ENCODE data around the gene CSK. TPM values are rescaled to one million over a fixed set of nuclear protein-coding genes. Genes with fewer than 3 reads are reported as not detected.

Gene CSK
- total and polyA plus RNA-seq, 2 of the 8 experiments (the other 6 are each of a cell fraction or from before 2014, with no cell fraction given), result 13.7 to 50.2 TPM

- TF ChIP-seq CTCF (IDR thresholded peaks at IDR 0.05; ENCODE audit: control extremely low read depth in 1 of 3, insufficient read depth in 1 of 3, low read depth in 1 of 3, low read length in 3 of 3) (peak; percentile 44 to 72 (median 50)), E2F6 (IDR thresholded peaks at IDR 0.05) (peak; percentile 79), SAP30 (IDR thresholded peaks at IDR 0.05; ENCODE audit: insufficient read depth, insufficient replicate concordance, low read length) (no peak), BCL11A (IDR thresholded peaks at IDR 0.05; ENCODE audit: low read depth in 2 of 2, low read length in 2 of 2) (no peak), BACH1 (IDR thresholded peaks at IDR 0.05; ENCODE audit: low read length) (peak; percentile 92), CBX5 (IDR thresholded peaks at IDR 0.05; ENCODE audit: low read depth, low read length) (no peak), CREB1 (IDR thresholded peaks at IDR 0.05) (peak; percentile 45; the same call in 1 of the 2 replicates), KDM1A (IDR thresholded peaks at IDR 0.05; ENCODE audit: borderline replicate concordance, low read length) (peak; percentile 40)
Observed at GRCh38 chr15:74781431-74782258, at the start of gene CSK (continued).
